A549 (cell line): Measurements from ENCODE around the gene TNN.

Source experiments
- CHD2 ChIP-seq: fragments of 150-350 bp; IDR thresholded peaks from 2 replicates; pipeline ENCODE4 v1.6.1; 2014; ENCODE audit warnings: low read length; ENCODE audit not compliant: partially characterized antibody
- KDM1A ChIP-seq: fragments of 200-600 bp; sonication (generic); IDR thresholded peaks from 2 replicates; pipeline ENCODE4 v1.6.1; 2016; ENCODE audit warnings: low read depth, mild to moderate bottlenecking
- RFX5 ChIP-seq: fragments of 450-650 bp; IDR thresholded peaks from 2 replicates; pipeline ENCODE4 v1.7.1; 2014; ENCODE audit warnings: antibody characterized with exemption, mild to moderate bottlenecking, moderate library complexity
- ZC3H11A ChIP-seq: fragments of 450-650 bp; IDR thresholded peaks from 2 replicates; pipeline ENCODE4 v1.6.1; 2014; ENCODE audit warnings: antibody characterized with exemption, mild to moderate bottlenecking
- TF ChIP-seq, protein P1 (sequence below): IDR thresholded peaks from 2 replicates; pipeline ENCODE4 v1.6.1; 2012
- TF ChIP-seq, protein P2 (sequence below): IDR thresholded peaks from 2 replicates; pipeline ENCODE4 v1.6.1; 2012
- TF ChIP-seq, protein P3 (sequence below): fragments of >200 bp; sonication (Bioruptor Twin); formaldehyde crosslinking; IDR thresholded peaks from 3 replicates; pipeline ENCODE4 v1.5.1; 2016

DNA sequence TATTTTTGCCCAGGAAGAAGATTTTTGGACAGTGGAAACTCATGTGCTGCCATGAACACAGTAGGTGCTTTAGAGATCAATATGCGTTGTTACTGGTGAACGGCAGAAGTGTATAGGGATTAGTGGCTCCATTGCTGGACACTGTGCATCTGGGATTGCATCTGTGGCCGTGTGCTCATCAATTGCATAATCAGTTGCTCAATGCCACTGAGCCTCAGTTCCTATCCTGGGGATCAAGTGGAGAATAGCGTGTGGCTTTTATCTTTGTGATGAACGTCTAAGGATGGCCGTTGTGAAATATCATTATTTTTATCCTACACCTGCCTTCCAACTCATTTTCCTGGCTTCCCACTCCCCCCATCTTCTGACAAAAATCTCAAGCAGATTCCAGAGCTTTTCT lies 5.4 kb downstream of the TNN start:
- TF ChIP-seq RFX5: no peak
- TF ChIP-seq, protein P1, sequence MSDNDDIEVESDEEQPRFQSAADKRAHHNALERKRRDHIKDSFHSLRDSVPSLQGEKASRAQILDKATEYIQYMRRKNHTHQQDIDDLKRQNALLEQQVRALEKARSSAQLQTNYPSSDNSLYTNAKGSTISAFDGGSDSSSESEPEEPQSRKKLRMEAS: no peak
- TF ChIP-seq, protein P2, sequence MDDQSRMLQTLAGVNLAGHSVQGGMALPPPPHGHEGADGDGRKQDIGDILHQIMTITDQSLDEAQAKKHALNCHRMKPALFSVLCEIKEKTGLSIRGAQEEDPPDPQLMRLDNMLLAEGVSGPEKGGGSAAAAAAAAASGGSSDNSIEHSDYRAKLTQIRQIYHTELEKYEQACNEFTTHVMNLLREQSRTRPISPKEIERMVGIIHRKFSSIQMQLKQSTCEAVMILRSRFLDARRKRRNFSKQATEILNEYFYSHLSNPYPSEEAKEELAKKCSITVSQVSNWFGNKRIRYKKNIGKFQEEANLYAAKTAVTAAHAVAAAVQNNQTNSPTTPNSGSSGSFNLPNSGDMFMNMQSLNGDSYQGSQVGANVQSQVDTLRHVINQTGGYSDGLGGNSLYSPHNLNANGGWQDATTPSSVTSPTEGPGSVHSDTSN: no peak
- TF ChIP-seq CHD2: no peak
- TF ChIP-seq, protein P3, sequence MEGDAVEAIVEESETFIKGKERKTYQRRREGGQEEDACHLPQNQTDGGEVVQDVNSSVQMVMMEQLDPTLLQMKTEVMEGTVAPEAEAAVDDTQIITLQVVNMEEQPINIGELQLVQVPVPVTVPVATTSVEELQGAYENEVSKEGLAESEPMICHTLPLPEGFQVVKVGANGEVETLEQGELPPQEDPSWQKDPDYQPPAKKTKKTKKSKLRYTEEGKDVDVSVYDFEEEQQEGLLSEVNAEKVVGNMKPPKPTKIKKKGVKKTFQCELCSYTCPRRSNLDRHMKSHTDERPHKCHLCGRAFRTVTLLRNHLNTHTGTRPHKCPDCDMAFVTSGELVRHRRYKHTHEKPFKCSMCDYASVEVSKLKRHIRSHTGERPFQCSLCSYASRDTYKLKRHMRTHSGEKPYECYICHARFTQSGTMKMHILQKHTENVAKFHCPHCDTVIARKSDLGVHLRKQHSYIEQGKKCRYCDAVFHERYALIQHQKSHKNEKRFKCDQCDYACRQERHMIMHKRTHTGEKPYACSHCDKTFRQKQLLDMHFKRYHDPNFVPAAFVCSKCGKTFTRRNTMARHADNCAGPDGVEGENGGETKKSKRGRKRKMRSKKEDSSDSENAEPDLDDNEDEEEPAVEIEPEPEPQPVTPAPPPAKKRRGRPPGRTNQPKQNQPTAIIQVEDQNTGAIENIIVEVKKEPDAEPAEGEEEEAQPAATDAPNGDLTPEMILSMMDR: no peak
- no peak for TF ChIP-seq KDM1A
- no peak for TF ChIP-seq ZC3H11A
